ENCODE results near the gene C1orf52. TPM values are rescaled to one million over a fixed set of nuclear protein-coding genes. Genes with fewer than 3 reads are reported as not detected.

Gene C1orf52
- polyA plus RNA-seq, 3 donors = 8.3 to 18.8 (median 17.9) TPM

DNA sequence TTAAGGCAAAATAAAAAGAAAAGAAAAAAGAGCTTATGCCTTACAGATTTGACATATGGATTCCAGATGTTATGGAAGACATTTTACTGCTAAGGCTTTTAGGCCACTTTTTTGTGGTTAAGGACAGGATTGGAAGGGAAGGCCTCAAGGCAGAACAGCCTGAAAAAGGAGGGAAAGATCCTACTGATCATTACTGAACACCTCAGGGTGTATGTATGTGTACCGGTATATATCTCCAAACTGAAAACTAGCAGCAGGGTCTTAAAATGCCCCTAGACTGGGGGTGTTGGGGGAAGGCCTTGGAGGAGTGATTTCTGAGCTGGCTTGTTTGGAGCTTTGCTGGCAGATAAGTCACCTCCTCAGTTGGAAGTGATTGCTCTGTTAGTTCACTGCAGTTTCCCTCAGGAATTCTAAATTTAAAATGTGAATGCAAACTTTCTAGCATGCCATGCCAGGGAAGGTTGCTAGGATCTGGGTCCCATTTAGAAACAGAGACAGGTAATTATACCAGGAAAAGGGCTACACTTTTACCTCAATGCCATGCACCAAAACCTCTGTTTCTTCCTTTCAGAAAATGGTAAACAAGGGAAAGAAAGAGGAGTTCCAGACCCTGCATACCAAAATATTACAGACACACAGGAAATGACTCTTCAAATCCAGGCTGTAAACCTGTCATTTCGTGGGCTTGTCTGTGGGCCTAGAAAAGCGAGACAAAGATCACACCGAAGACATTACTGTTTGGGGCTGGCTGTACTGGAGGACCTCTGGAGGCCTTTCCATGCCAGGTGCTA lies 15.0 kb downstream of the C1orf52 start:
- H3K27ac ChIP-seq (ENCODE audit: low read depth, low read length) = no peak overlapping the region
- 33 to 65% (median 43%) methylated on average over 4 of the region's 4 CpGs for WGBS, 3 donors

DNA sequence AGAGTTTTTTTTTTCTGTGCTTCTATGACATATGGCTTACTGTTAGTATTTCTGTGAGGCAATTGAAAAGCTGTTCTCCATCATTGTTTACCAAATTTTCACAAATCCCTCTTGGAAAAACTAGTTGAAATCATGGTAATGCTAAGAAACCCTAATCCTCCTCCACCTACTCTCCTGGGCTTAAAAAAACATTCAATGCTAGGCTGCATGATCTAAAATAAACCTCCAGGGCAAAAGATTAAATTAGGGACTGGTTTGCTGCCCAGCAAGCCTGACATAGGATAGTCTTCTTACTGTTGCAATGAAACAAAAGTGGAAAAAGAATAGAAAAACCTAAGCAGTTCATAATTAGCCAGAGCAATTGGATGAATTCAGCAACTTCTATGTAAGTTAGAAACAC lies 16.1 kb downstream of the C1orf52 start:
- no peak overlapping the region for H3K27ac ChIP-seq (ENCODE audit: low read depth, low read length)

DNA sequence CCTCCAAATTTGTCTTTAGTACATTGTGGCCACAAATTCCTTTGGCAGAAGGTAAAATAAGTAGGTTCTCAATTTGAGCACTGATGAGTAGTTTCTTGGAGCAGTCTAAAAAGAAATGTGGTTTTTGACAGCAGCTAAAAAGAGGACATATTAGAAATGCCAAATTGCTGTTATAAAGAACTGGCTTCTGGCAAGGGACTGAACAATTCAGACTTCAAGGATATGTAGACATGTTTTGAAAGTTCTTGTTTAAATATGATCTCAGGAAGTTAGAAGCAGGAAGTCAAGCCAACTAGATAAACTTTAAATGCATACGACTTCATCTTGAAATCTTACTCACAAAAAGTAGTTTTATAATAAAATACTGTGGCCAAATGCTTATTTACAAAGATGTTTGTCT lies 18.8 kb downstream of the C1orf52 start:
- H3K27ac ChIP-seq (ENCODE audit: low read depth, low read length) = no peak overlapping the region
- 5 to 10% (median 8%) methylated on average over 1 of the region's 1 CpG for WGBS, 3 donors

DNA sequence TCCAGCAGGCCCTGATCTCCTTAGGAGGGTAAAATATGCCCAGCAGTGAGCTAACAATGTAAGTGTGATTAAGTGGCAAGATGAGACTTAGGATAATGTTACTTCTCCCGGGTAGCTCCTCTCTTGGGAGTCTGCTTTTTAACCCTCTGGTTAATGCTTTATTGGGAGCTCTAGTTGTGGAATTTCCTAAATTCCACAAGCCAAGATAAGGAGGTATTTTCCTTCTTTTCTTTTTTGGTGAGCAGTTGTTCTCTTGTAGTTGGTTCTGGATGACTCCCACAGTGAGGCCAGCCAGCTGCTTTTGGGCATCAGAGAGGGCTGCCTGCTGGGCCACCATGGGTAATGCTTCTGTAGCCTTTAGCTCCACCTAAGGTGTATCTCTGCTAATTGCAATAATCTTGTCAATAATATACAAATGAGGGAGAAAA lies 19.3 kb downstream of the C1orf52 start:
- no peak overlapping the region for H3K27ac ChIP-seq (ENCODE audit: low read depth, low read length)
- WGBS, 3 donors = 24 to 46% (median 39%) methylated on average over 1 of the region's 1 CpG

DNA sequence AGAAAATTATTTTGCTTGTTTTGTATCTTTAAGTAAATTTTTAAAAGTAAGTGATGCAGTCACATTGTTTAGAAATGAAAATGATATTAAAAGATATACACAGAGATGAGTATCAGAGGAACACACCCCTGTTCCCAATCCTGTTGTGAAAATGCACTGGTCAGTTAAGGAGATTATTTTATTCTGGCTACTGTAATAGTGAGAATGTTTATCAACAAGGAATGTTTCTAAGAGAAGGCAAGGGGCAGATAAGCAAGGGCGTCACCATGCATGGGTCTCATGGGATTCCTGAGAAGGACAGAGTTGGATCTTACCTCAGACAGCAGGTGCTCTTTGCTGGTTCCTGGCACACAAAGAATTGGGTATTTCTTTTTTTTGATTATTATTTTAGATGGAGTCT lies 21.8 kb downstream of the C1orf52 start:
- H3K27ac ChIP-seq (ENCODE audit: low read depth, low read length) = no peak overlapping the region
- 67 to 86% (median 83%) methylated on average over 1 of the region's 1 CpG for WGBS, 3 donors

DNA sequence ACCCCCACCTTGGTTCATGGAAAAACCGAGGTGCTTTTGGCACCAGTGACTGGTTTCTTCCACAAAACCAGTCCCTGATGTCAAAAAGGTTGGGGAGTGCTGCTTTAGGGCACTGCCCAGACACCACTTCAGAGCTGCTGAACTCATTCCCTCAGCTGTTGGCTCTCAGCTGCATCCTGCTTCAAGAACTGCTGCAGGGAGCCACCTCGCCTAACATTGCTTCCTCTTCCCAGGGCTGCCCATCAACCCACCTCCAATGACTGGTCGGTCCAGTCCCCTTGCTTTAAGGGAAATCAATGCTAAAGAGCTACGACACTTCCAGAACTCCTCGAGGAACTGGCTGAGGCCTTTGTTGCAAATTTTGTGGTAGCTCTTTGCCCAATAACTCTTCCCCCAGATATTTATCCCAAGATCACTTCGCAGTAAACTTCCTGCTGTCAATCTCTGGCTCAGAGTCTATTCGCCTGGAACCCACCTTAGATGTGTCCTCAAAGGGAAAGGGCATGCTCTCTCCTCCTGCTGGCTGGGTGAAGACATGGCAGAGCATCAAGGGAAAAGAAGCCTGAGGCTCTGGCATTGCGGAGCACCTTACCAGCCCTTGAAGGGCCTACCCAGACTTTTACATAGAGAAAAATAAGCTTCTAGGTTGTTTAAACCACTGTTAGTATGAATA lies 29.0 kb downstream of the C1orf52 start:
- WGBS, 3 donors = 61 to 78% (median 64%) methylated on average over 8 of the region's 8 CpGs
- no peak overlapping the region for H3K27ac ChIP-seq (ENCODE audit: low read depth, low read length)

DNA sequence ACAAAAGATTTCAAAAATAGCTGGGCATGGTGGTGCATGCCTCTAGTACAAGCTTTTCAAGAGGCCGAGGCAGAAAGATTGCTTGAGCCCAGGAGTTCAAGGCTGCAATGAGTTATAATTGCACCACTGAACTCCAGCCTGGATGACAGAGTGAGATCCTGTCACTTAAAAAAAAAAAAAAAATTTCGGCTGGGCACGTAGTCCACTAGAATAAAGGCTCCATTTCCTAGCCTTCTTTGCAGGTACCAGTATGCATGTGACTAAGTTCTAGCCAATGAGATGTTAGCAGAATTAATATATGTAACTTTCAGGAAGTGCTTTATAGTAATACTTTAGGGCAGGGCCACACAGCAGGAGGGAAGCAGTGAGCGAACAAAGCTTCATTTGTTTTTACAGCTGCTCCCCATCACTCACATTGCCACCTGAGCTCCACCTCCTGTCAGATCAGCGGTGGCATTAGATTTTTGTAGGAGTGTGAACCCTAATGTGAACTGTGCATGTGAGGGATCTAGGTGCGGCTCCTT lies 29.8 kb downstream of the C1orf52 start:
- no peak overlapping the region for H3K27ac ChIP-seq (ENCODE audit: low read depth, low read length)
- 35 to 84% (median 83%) methylated on average over 6 of the region's 6 CpGs for WGBS, 3 donors

DNA sequence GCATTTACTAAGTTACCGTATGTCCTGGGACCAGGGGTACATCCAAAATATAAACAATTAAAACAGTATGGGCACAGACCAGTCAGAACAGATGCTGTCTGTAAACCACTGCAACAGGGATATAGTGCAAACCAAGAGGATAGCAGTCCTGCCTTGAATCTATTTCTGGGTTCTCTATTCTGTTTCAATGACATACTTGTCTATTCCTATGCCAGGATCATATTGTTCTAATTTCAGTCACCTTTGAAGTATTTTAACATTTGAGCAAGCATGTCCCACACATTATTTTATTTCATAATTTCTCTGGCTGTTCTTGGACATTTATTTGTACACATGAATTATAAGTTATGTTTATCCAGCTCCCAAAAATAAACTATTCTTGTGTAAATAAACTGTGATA lies 30.5 kb downstream of the C1orf52 start:
- H3K27ac ChIP-seq (ENCODE audit: low read depth, low read length) = no peak overlapping the region
- WGBS, 3 donors = 0 to 92% (median 43%) methylated on average over 1 of the region's 1 CpG

DNA sequence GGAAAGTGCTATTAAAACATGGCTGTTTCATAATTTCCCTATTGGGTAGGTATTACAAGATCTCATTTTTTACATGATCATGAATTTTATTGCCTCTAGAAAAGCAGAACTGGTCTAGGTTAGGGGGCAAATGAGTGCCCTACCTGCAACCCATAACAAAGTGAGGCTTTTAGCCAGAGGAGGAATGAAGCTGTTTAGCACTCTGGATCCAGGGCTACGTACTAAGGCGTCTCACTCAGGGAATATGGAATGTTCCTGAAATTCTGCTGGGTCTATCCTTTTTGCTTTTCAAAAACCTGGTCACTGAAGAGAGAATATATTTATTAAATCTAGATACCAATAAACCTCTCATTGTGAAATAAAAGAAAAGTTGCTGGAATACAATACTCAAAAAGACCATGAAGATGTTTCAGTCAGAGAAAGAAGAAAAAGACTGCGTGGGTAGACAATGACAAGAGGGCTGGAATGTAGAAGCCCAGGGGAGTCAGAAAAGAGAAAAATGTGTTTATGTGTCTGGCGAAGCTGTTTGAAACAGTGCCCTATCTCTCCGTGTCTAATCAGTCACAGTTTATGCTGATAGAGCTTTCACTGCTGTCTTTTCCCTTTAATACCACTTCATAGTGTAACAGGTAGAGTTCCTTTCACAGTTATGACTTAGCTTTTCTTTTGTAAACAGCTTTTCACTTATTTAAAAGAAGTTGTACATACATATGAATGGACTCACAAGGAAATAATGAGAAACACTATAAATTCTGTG lies 33.7 kb downstream of the C1orf52 start:
- no peak overlapping the region for H3K27ac ChIP-seq (ENCODE audit: low read depth, low read length)
- 30 to 65% (median 61%) methylated on average over 5 of the region's 5 CpGs for WGBS, 3 donors

DNA sequence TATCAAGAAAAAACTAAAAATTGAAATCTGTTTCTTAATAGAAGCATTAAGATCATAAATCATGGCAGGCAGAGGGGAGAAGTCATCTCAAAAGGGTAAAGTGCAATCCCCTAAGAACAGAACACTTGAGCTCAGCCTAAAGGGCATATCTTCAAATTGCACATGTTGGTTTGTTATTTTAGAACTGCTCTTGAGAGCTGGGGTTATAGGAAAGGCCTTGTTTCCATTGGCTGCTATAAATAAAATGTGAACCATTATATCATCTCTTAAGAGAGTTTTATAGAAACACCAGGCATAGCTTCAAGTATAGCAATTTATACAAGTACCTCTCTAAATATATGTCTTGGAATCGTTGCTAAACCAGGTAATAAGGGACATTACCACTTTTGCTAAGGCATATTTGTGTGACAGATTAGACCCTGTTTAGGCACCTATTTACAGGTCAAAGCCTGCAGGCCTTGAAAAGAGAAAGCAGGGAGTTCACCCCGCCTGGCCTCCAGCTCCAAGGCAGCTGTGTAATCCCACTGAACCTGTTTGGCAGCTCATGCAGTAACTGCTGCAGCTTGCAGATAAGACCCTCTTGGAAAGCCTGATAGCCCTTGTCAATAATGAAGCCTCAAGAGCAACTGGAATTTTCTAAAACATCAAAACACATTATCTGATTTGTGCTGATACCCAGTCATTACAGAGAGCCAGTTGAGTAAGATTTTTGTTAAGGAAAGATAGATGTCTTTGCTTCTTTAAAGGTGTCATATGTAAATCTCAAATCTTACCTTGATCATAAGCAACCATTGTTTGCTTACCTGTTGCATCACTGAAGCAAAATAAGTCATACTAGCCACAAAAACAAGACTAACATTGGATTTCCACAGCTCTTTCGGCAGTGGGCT lies 34.5 kb downstream of the C1orf52 start:
- no peak overlapping the region for H3K27ac ChIP-seq (ENCODE audit: low read depth, low read length)
- WGBS, 3 donors = 31 to 61% (median 57%) methylated on average over 3 of the region's 3 CpGs

DNA sequence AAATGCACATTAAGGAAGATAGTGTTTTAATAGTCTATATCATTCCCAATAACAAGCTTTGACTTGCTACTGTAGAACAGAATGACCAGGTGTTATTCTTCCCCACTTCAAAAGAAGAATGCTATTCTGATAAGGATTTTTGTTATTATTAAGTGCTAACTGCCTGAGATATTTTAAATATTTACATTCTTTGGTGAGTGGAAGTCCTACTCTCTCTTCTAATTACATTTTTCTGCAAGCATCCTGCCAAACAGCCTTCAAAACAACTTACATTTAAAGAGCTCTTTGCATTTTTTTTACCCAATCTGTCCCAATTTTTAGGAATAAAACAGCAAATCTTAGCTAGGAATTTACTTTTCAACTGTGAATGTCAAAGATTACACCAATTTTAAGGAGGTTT lies 35.2 kb downstream of the C1orf52 start:
- H3K27ac ChIP-seq (ENCODE audit: low read depth, low read length) = no peak overlapping the region

DNA sequence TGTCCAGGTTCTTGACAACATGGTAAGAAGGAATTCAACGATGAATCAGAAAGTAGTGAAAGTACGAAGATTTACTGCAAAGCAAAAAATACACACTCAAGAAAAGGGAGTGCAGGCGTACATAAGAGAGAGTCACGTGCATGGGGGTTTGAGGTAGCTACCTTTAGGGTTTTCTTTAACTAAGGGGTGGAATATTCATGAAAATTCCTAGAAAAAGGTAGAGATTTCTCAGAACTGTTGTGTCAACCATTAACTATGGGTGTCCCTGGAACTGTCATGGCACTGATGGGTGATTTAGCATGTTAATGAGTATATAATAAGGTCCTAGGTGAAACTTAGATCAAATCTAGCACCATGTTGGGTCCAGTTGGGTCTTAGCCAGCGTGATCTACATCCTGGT lies 36.1 kb downstream of the C1orf52 start:
- whole genome bisulfite sequencing, 3 donors = 58 to 68% (median 67%) methylated on average over 5 of the region's 5 CpGs
- H3K27ac ChIP-seq (ENCODE audit: low read depth, low read length) = no peak overlapping the region

DNA sequence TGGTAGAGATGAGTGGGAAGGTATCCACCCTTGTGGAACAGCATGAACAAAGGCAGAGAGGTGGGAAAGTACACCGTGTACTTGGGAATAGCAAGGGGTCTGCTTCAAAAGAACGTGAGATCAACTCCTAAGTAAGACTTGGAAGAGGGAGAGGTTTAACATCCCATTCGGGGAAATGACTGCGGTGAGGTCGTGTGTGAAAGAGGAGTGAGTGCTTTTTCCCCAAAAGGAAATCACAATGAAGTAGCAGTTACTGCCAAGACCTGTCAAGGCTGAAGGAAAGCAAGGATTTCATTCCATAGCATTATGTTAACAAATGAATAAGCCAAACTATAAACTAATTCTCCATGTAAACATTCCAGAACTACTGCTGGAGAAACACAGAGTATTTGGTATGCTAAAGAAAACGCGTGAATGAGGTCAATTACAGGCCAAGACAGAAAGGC lies 38.7 kb downstream of the C1orf52 start:
- no peak overlapping the region for H3K27ac ChIP-seq (ENCODE audit: low read depth, low read length)
- 50 to 53% (median 50%) methylated on average over 7 of the region's 7 CpGs for WGBS, 3 donors

DNA sequence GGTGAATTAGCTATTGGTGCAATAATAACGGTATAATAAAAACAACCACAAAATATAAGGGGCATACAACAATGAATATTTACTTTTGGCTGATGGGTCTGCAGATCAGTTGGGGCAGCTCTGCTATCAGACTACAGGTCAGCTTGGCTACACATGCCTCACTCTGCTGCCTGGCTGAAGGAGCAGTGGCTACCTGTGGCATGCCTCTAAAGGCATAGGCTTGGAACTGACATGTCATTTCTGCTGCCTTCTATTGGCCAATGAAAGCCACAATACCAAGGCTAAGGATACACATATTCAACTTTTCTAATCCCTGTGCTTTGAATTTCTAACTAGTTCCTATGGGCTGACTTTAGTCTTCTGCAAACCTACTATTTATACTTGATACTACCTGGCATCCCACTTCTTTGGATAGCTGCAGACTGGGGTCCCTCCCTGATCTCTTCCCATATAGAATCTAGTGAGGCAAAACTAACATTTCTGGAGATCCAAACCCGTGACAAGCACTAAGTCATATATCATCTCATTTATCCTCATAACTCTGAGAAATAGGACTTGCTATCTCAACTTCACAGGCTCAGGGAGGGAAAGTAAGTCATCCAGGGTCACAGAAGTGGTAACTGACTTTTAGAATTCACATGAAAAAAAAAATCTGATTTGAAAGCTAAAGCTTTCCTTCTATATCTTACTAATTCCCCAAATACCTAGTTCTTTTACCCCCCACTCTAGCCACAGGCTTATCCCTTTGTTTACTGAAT lies 39.4 kb downstream of the C1orf52 start:
- 86 to 94% (median 88%) methylated on average over 2 of the region's 2 CpGs for WGBS, 3 donors
- no peak overlapping the region for H3K27ac ChIP-seq (ENCODE audit: low read depth, low read length)

DNA sequence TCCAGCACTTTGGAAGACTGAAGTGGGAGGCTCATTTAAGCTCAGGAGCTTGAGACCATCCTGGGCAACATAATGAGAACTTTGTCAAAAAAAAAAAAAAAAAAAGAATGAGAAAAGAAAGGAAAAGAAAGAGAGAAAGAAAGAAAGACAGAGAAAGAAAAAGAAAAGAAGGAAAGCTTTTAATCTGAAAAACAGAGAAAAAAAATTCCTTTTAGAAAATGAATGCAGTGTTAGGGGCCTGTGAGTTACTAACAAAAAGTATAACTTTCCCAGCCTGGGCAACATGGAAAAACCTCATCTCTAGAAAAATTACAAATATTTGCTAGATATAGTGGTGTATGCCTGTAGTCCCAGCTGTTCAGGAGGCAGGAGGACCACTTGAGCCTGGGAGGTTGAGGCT lies 42.8 kb downstream of the C1orf52 start:
- H3K27ac ChIP-seq (ENCODE audit: low read depth, low read length) = no peak overlapping the region

DNA sequence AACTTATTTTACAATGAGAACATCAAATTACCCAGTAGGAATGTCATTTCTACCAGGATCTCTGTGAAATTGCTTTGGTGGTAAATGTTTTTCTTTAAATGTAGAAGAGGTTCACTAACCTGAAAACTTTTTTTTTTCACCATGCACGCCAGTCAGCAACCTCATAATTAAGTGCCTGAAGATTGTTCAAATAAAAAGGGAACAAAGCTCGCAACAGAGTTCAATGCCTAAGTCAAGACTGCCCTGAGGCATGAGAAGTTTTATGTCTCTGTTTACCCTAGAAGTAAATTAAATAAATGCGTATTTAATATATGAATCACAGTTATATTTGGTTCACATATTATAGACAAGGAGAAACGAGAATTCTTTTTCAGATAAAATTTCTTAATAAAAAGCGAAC lies 44.8 kb downstream of the C1orf52 start:
- WGBS, 3 donors = 64 to 90% (median 80%) methylated on average over 5 of the region's 5 CpGs
- H3K27ac ChIP-seq (ENCODE audit: low read depth, low read length) = no peak overlapping the region

DNA sequence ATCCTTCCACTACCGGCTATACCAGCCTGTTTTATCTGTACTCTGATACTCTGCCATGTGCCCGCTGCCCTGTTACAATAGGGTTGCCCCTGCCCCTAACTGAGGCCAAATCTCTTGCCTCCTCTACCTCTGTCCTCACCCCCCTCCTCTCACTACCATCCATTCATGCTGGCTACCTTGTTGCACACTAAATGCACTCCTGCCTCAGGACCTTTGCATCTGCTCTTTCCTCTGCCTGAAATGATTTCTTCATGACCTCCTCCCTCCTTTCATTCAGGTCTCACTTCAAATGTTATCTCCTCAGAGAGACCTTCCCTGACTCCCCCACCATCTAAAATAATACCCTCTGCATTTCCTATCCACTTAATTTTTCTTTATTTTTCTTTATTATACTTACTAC lies 51.0 kb downstream of the C1orf52 start:
- 58 to 93% (median 79%) methylated on average over 2 of the region's 2 CpGs for WGBS, 3 donors
- no peak overlapping the region for H3K27ac ChIP-seq (ENCODE audit: low read depth, low read length)
